ENCODE results near the gene TSPEAR.

The TSPEAR gene

GRCh38 chr21:44499211-44499560 lies 212.2 kb downstream of the TSPEAR start:
- H3K4me2 ChIP-seq (ENCODE audit: low read length): no peak overlapping the region
- no peak for TF ChIP-seq EZH2 (IDR thresholded peaks at IDR 0.05; ENCODE audit: borderline replicate concordance, low read length)
- TF ChIP-seq CTCF (IDR thresholded peaks at IDR 0.05; ENCODE audit: low read length): no peak
- no peaks in the 10 kb centered on the region for H3F3A ChIP-seq (ENCODE audit: insufficient read depth, low read length)
- H3K27ac ChIP-seq (ENCODE audit: low read depth, low read length, poor library complexity, severe bottlenecking): no peak overlapping the region
- no peaks in the 10 kb centered on the region for H3K9me3 ChIP-seq (ENCODE audit: low read length)
- H3K79me2 ChIP-seq (ENCODE audit: insufficient read depth, low read length): no peaks in the 10 kb centered on the region
- peaks cover 4% of the 10 kb centered on the region; the same call in 1 of the 2 replicates for H3K27me3 ChIP-seq (ENCODE audit: insufficient read depth, low read length)
- H3K4me3 ChIP-seq (ENCODE audit: low read depth, low read length, poor library complexity, severe bottlenecking): no peak overlapping the region
- no peak overlapping the region for H3K9ac ChIP-seq (ENCODE audit: low read length)
- H2AFZ ChIP-seq (ENCODE audit: low read length): no peak overlapping the region
- H3K36me3 ChIP-seq (ENCODE audit: insufficient read depth, low read length): no peaks in the 10 kb centered on the region
- H3K4me1 ChIP-seq (ENCODE audit: insufficient read depth, low read length, severe bottlenecking): no peaks in the 10 kb centered on the region
- no peaks in the 10 kb centered on the region for H4K20me1 ChIP-seq (ENCODE audit: insufficient read depth, low read length)
- H3K9me2 ChIP-seq (ENCODE audit: low read depth, low read length): no peaks in the 10 kb centered on the region

DNA sequence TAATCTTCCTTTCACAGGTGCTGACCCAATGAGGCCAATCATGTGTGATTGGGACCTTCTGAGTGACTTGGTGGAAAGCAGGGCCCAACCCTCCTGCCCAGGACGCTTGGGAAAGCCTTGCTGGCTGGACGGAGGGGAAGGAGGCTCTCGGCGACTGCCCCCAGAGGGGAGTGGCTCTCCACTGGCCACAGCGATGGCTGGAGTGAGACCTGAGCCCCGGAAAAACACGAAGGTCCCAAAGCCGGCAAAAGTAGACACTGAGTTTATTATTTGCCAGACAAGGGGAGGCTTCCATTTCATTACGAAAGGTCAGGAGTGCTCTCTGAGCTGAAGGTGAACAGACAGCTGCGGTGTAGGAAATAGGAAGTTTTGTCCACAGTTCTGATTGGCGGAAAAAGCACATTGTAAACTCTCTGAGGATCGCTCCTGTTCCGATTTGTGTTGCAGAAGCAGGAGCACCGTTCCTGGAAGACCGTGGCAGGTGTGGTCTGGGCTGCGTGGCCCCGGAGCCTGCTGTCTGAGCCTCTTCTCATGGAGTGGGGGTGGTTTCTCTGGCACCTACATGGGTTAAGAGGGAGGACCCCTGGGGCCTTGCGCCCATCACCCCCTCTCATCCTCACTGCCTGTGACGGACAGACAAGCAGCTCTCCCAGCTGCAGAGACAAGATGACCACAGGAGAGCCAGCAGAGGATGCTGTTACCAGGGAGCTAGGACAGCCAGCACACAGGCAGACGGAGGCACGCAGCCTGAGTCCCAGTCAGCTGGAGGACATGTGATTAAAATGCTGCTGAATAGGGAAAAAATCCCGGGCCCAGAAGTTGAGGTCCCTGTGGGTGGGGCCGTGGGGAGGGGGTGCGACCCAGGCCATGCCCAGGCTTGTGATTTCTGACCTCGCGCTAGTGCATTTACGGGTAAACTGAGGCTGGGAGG lies 212.8 kb downstream of the TSPEAR start:
- Histone ChIP-seq H3K4me1 (ENCODE audit: insufficient read depth, low read length, severe bottlenecking) (no peaks in the 10 kb centered on the region), H3K4me3 (ENCODE audit: low read depth, low read length, poor library complexity, severe bottlenecking) (no peak overlapping the region), H3K9me2 (ENCODE audit: low read depth, low read length) (no peaks in the 10 kb centered on the region), H3K27ac (ENCODE audit: low read depth, low read length, poor library complexity, severe bottlenecking) (no peak overlapping the region), H3K27me3 (ENCODE audit: insufficient read depth, low read length) (peaks cover 9% of the 10 kb centered on the region; the same call in 1 of the 2 replicates), H3K36me3 (ENCODE audit: insufficient read depth, low read length) (no peaks in the 10 kb centered on the region), H3K9me3 (ENCODE audit: low read length) (no peaks in the 10 kb centered on the region), H2AFZ (ENCODE audit: low read length) (no peak overlapping the region), H3K9ac (ENCODE audit: low read length) (no peak overlapping the region), H3F3A (ENCODE audit: insufficient read depth, low read length) (no peaks in the 10 kb centered on the region), H3K79me2 (ENCODE audit: insufficient read depth, low read length) (no peaks in the 10 kb centered on the region), H3K4me2 (ENCODE audit: low read length) (no peak overlapping the region), H4K20me1 (ENCODE audit: insufficient read depth, low read length) (no peaks in the 10 kb centered on the region)
- TF ChIP-seq EZH2 (IDR thresholded peaks at IDR 0.05; ENCODE audit: borderline replicate concordance, low read length) (no peak), CTCF (IDR thresholded peaks at IDR 0.05; ENCODE audit: low read length) (no peak)

GRCh38 chr21:44497703-44498126 lies 213.7 kb downstream of the TSPEAR start:
- Histone ChIP-seq H3K4me1 (ENCODE audit: insufficient read depth, low read length, severe bottlenecking) (no peaks in the 10 kb centered on the region), H3K4me2 (ENCODE audit: low read length) (no peak overlapping the region), H3K27me3 (ENCODE audit: insufficient read depth, low read length) (peaks cover 16% of the 10 kb centered on the region; the same call in 1 of the 2 replicates), H3K4me3 (ENCODE audit: low read depth, low read length, poor library complexity, severe bottlenecking) (no peak overlapping the region), H3F3A (ENCODE audit: insufficient read depth, low read length) (no peaks in the 10 kb centered on the region), H3K9me2 (ENCODE audit: low read depth, low read length) (no peaks in the 10 kb centered on the region), H3K27ac (ENCODE audit: low read depth, low read length, poor library complexity, severe bottlenecking) (no peak overlapping the region), H3K36me3 (ENCODE audit: insufficient read depth, low read length) (no peaks in the 10 kb centered on the region; the same call in 1 of the 2 replicates), H3K79me2 (ENCODE audit: insufficient read depth, low read length) (no peaks in the 10 kb centered on the region), H3K9ac (ENCODE audit: low read length) (no peak overlapping the region), H4K20me1 (ENCODE audit: insufficient read depth, low read length) (no peaks in the 10 kb centered on the region), H3K9me3 (ENCODE audit: low read length) (0 out of 2 replicates have a peak, but pooled peaks cover 5% of the 10 kb centered on the region), H2AFZ (ENCODE audit: low read length) (no peak overlapping the region)
- TF ChIP-seq CTCF (IDR thresholded peaks at IDR 0.05; ENCODE audit: low read length) (no peak), EZH2 (IDR thresholded peaks at IDR 0.05; ENCODE audit: borderline replicate concordance, low read length) (no peak)
